ENCODE results near the gene HAUS1. TPM values are rescaled to one million over a fixed set of nuclear protein-coding genes. Genes with fewer than 3 reads are reported as not detected.

The HAUS1 gene
- total RNA-seq, 4 donors from 2014 or later, result 21.2 to 37.3 (median 28.1) TPM

GRCh38 chr18:46069524-46069923, 34.7 kb upstream of the HAUS1 start:
- Histone ChIP-seq H3K27ac (no peak overlapping the region), H3K27me3 (no peaks in the 10 kb centered on the region), H3K4me3 (no peak overlapping the region), H3K9me3 (peaks cover 0 to 4% (median 0%) of the 10 kb centered on the region in 4 donors), H3K36me3 (no peaks in the 10 kb centered on the region), H3K4me1 (peaks cover 0 to 30% (median 13%) of the 10 kb centered on the region in 4 donors)
- no peak for DNase-seq (ENCODE audit: low spot score in 2 of 2)
- TF ChIP-seq EP300 (IDR thresholded peaks at IDR 0.05), result no peak
- TF ChIP-seq POLR2A (IDR thresholded peaks at IDR 0.05), result no peak
- no peak for TF ChIP-seq CTCF (IDR thresholded peaks at IDR 0.05)
- WGBS, 2 donors, result 76 to 82% methylated on average over 4 of the region's 4 CpGs

GRCh38 chr18:46070232-46070631, 34.0 kb upstream of the HAUS1 start:
- H3K9me3 ChIP-seq, result peaks cover 0 to 4% (median 0%) of the 10 kb centered on the region in 4 donors
- no peak overlapping the region for H3K27ac ChIP-seq
- no peaks in the 10 kb centered on the region for H3K36me3 ChIP-seq
- TF ChIP-seq POLR2A (IDR thresholded peaks at IDR 0.05), result no peak
- no peak for TF ChIP-seq CTCF (IDR thresholded peaks at IDR 0.05)
- TF ChIP-seq EP300 (IDR thresholded peaks at IDR 0.05), result no peak
- no peak for DNase-seq (ENCODE audit: low spot score in 2 of 2)
- peaks cover 0 to 30% (median 13%) of the 10 kb centered on the region in 4 donors for H3K4me1 ChIP-seq
- no peak overlapping the region for H3K4me3 ChIP-seq
- WGBS, 2 donors, result 81 to 86% methylated on average over 6 of the region's 6 CpGs
- no peaks in the 10 kb centered on the region for H3K27me3 ChIP-seq

- WGBS, 2 donors, result 42 to 45% methylated on average over 10 to 13 of the region's 13 CpGs
- Histone ChIP-seq H3K27ac (peak overlapping the region in 1 of 4 donors; percentile 58), H3K9me3 (peaks cover 0 to 4% (median 0%) of the 10 kb centered on the region in 4 donors), H3K4me1 (peaks cover 0 to 30% (median 13%) of the 10 kb centered on the region in 4 donors), H3K27me3 (no peaks in the 10 kb centered on the region), H3K4me3 (peak overlapping the region; percentile 32 to 73 (median 64)), H3K36me3 (no peaks in the 10 kb centered on the region)
- TF ChIP-seq POLR2A (IDR thresholded peaks at IDR 0.05) (no peak), EP300 (IDR thresholded peaks at IDR 0.05) (no peak), CTCF (IDR thresholded peaks at IDR 0.05) (no peak)
- DNase-seq (ENCODE audit: low spot score in 2 of 2), result no peak
These were observed 33.2 kb upstream of the HAUS1 start for GRCh38 chr18:46070815-46071652.

- H3K27me3 ChIP-seq, result no peaks in the 10 kb centered on the region
- peak within 1 kb of the TSS in 2 of 4 donors; percentile 58 to 68 for H3K27ac ChIP-seq
- 0% methylated on average over 10 to 32 of the region's 75 CpGs for WGBS, 2 donors
- H3K9me3 ChIP-seq, result peaks cover 0 to 4% (median 0%) of the 10 kb centered on the region in 4 donors
- peak in 1 of 5 experiments; percentile 9 for TF ChIP-seq CTCF (IDR thresholded peaks at IDR 0.05)
- no peak for TF ChIP-seq POLR2A (IDR thresholded peaks at IDR 0.05)
- peak in 1 of 2 donors; percentile 11 for TF ChIP-seq EP300 (IDR thresholded peaks at IDR 0.05)
- no peaks in the 10 kb centered on the region for H3K36me3 ChIP-seq
- peak; percentile 38 to 47 for DNase-seq (ENCODE audit: low spot score in 2 of 2)
- H3K4me3 ChIP-seq, result peak within 1 kb of the TSS; percentile 32 to 73 (median 64)
- peaks cover 0 to 30% (median 13%) of the 10 kb centered on the region in 4 donors for H3K4me1 ChIP-seq
These were observed 32.4 kb upstream of the HAUS1 start, which contains the start of gene PSTPIP2 for GRCh38 chr18:46071653-46072375. Gene PSTPIP2 (minus strand): TSS chr18:46072260. CDS start chr18:46072188, 72 bp downstream.

Data from tibial nerve (tissue), 4 donors.